Measurements from ENCODE around the gene TERT.

- TF ChIP-seq POLR2A (IDR thresholded peaks at IDR 0.05; ENCODE audit: low read length) (no peak), GATA1 (IDR thresholded peaks at IDR 0.05; ENCODE audit: low read depth, low read length) (no peak)
Measured at GRCh38 chr5:1220351-1220750, 74.5 kb downstream of the TERT start.
